Measurements from ENCODE around the gene MPZL2.
A peak's percentile ranks its signal among the peaks of the same experiment; 100 is the strongest.

MPZL2 gene

GRCh38 chr11:118243993-118244762 lies 19.9 kb downstream of the MPZL2 start:
- DNase-seq (no peak), ATAC-seq (replicated peaks) (no peak)
- peaks cover 59 to 84% of the 10 kb centered on the region in 2 donors for H3K4me1 Mint-ChIP-seq
- peaks cover 4 to 5% of the 10 kb centered on the region in 2 donors for H3K9me3 Mint-ChIP-seq
- peaks cover 29 to 44% of the 10 kb centered on the region in 2 donors for H3K36me3 Mint-ChIP-seq
- H3K4me3 Mint-ChIP-seq = peak overlapping the region in 1 of 2 donors; percentile 54
- no peaks in the 10 kb centered on the region for H3K27me3 Mint-ChIP-seq
- H3K27ac Mint-ChIP-seq = peak overlapping the region; percentile 81

- H3K4me1 Mint-ChIP-seq = peaks cover 61 to 92% of the 10 kb centered on the region in 2 donors
- peak overlapping the region; percentile 96 for H3K27ac Mint-ChIP-seq
- ATAC-seq (replicated peaks) (no peak), DNase-seq (no peak)
- peaks cover 4 to 5% of the 10 kb centered on the region in 2 donors for H3K9me3 Mint-ChIP-seq
- H3K27me3 Mint-ChIP-seq = no peaks in the 10 kb centered on the region
- no peak overlapping the region for H3K4me3 Mint-ChIP-seq
- peaks cover 34 to 53% of the 10 kb centered on the region in 2 donors for H3K36me3 Mint-ChIP-seq
Observed at GRCh38 chr11:118243161-118243560, 20.9 kb downstream of the MPZL2 start.

GRCh38 chr11:118241764-118242098 lies 22.4 kb downstream of the MPZL2 start:
- Mint-ChIP-seq H3K4me3 (peak overlapping the region; percentile 67 to 72), H3K27me3 (no peaks in the 10 kb centered on the region), H3K9me3 (peaks cover 2 to 5% of the 10 kb centered on the region in 2 donors), H3K27ac (peak overlapping the region; percentile 96), H3K36me3 (peaks cover 32 to 55% of the 10 kb centered on the region in 2 donors), H3K4me1 (peaks cover 54 to 84% of the 10 kb centered on the region in 2 donors)
- no peak for DNase-seq
- no peak for ATAC-seq (replicated peaks)

GRCh38 chr11:118240999-118241763 lies 22.9 kb downstream of the MPZL2 start:
- H3K36me3 Mint-ChIP-seq = peaks cover 35 to 59% of the 10 kb centered on the region in 2 donors
- H3K9me3 Mint-ChIP-seq = peaks cover 2 to 5% of the 10 kb centered on the region in 2 donors
- peaks cover 53 to 82% of the 10 kb centered on the region in 2 donors for H3K4me1 Mint-ChIP-seq
- no peaks in the 10 kb centered on the region for H3K27me3 Mint-ChIP-seq
- peak overlapping the region; percentile 67 to 72 for H3K4me3 Mint-ChIP-seq
- DNase-seq (peak; percentile 68), ATAC-seq (replicated peaks) (peak; percentile 92)
- H3K27ac Mint-ChIP-seq = peak overlapping the region; percentile 96

- Mint-ChIP-seq H3K9me3 (peaks cover 0 to 5% of the 10 kb centered on the region in 2 donors), H3K4me1 (peaks cover 46 to 70% of the 10 kb centered on the region in 2 donors), H3K27ac (peak overlapping the region; percentile 96), H3K4me3 (peak overlapping the region; percentile 61 to 74), H3K27me3 (no peaks in the 10 kb centered on the region), H3K36me3 (peaks cover 42 to 60% of the 10 kb centered on the region in 2 donors)
- ATAC-seq (replicated peaks) (no peak), DNase-seq (no peak)
Observed at GRCh38 chr11:118239509-118240205, 24.4 kb downstream of the MPZL2 start.

GRCh38 chr11:118238929-118239328 lies 25.2 kb downstream of the MPZL2 start:
- peaks cover 43 to 68% of the 10 kb centered on the region in 2 donors for H3K4me1 Mint-ChIP-seq
- H3K9me3 Mint-ChIP-seq = no peaks in the 10 kb centered on the region
- H3K27ac Mint-ChIP-seq = peak overlapping the region; percentile 43
- DNase-seq (no peak), ATAC-seq (replicated peaks) (no peak)
- peak overlapping the region; percentile 20 to 34 for H3K4me3 Mint-ChIP-seq
- no peaks in the 10 kb centered on the region for H3K27me3 Mint-ChIP-seq
- peaks cover 42 to 59% of the 10 kb centered on the region in 2 donors for H3K36me3 Mint-ChIP-seq

- Mint-ChIP-seq H3K4me1 (peaks cover 40 to 63% of the 10 kb centered on the region in 2 donors), H3K27ac (no peak overlapping the region), H3K4me3 (peak overlapping the region in 1 of 2 donors; percentile 20), H3K36me3 (peaks cover 44 to 61% of the 10 kb centered on the region in 2 donors), H3K27me3 (no peaks in the 10 kb centered on the region), H3K9me3 (no peaks in the 10 kb centered on the region)
- ATAC-seq (replicated peaks) = no peak
- no peak for DNase-seq
Observed at GRCh38 chr11:118238421-118238820, 25.7 kb downstream of the MPZL2 start.

- peaks cover 24 to 41% of the 10 kb centered on the region in 2 donors for H3K4me1 Mint-ChIP-seq
- H3K27ac Mint-ChIP-seq = no peak overlapping the region
- ATAC-seq (replicated peaks) (no peak), DNase-seq (no peak)
- peak overlapping the region in 1 of 2 donors; percentile 8 for H3K4me3 Mint-ChIP-seq
- H3K9me3 Mint-ChIP-seq = no peaks in the 10 kb centered on the region
- no peaks in the 10 kb centered on the region for H3K27me3 Mint-ChIP-seq
- H3K36me3 Mint-ChIP-seq = peaks cover 46 to 59% of the 10 kb centered on the region in 2 donors
Observed at GRCh38 chr11:118236170-118236569, 27.9 kb downstream of the MPZL2 start.

GRCh38 chr11:118234833-118235232 lies 29.3 kb downstream of the MPZL2 start:
- Mint-ChIP-seq H3K27me3 (no peaks in the 10 kb centered on the region), H3K27ac (no peak overlapping the region), H3K9me3 (no peaks in the 10 kb centered on the region), H3K36me3 (peaks cover 43 to 59% of the 10 kb centered on the region in 2 donors), H3K4me3 (no peak overlapping the region), H3K4me1 (peaks cover 15 to 30% of the 10 kb centered on the region in 2 donors)
- ATAC-seq (replicated peaks) (no peak), DNase-seq (no peak)

GRCh38 chr11:118233850-118234249 lies 30.2 kb downstream of the MPZL2 start:
- no peak overlapping the region for H3K27ac Mint-ChIP-seq
- H3K27me3 Mint-ChIP-seq = no peaks in the 10 kb centered on the region
- peaks cover 47 to 60% of the 10 kb centered on the region in 2 donors for H3K36me3 Mint-ChIP-seq
- peaks cover 18 to 30% of the 10 kb centered on the region in 2 donors for H3K4me1 Mint-ChIP-seq
- ATAC-seq (replicated peaks) (no peak), DNase-seq (no peak)
- H3K9me3 Mint-ChIP-seq = no peaks in the 10 kb centered on the region
- H3K4me3 Mint-ChIP-seq = no peak overlapping the region

- H3K4me3 Mint-ChIP-seq = no peak overlapping the region
- H3K36me3 Mint-ChIP-seq = peaks cover 46 to 58% of the 10 kb centered on the region in 2 donors
- no peak overlapping the region for H3K27ac Mint-ChIP-seq
- H3K27me3 Mint-ChIP-seq = no peaks in the 10 kb centered on the region
- DNase-seq = no peak
- H3K9me3 Mint-ChIP-seq = no peaks in the 10 kb centered on the region
- ATAC-seq (replicated peaks) = no peak
- H3K4me1 Mint-ChIP-seq = peaks cover 18 to 30% of the 10 kb centered on the region in 2 donors
Observed at GRCh38 chr11:118233377-118233776, 30.7 kb downstream of the MPZL2 start.

GRCh38 chr11:118232659-118233058 lies 31.4 kb downstream of the MPZL2 start:
- no peaks in the 10 kb centered on the region for H3K9me3 Mint-ChIP-seq
- H3K36me3 Mint-ChIP-seq = peaks cover 45 to 55% of the 10 kb centered on the region in 2 donors
- DNase-seq (no peak), ATAC-seq (replicated peaks) (no peak)
- H3K4me3 Mint-ChIP-seq = no peak overlapping the region
- no peaks in the 10 kb centered on the region for H3K27me3 Mint-ChIP-seq
- peaks cover 22 to 32% of the 10 kb centered on the region in 2 donors for H3K4me1 Mint-ChIP-seq
- H3K27ac Mint-ChIP-seq = no peak overlapping the region

GRCh38 chr11:118231461-118231860 lies 32.6 kb downstream of the MPZL2 start:
- H3K27me3 Mint-ChIP-seq = no peaks in the 10 kb centered on the region
- H3K4me1 Mint-ChIP-seq = peaks cover 27 to 41% of the 10 kb centered on the region in 2 donors
- H3K27ac Mint-ChIP-seq = no peak overlapping the region
- H3K4me3 Mint-ChIP-seq = no peak overlapping the region
- DNase-seq (no peak), ATAC-seq (replicated peaks) (no peak)
- H3K36me3 Mint-ChIP-seq = peaks cover 45 to 54% of the 10 kb centered on the region in 2 donors
- H3K9me3 Mint-ChIP-seq = no peaks in the 10 kb centered on the region

- ATAC-seq (replicated peaks) = no peak
- Mint-ChIP-seq H3K27ac (no peak overlapping the region), H3K9me3 (no peaks in the 10 kb centered on the region)
Observed at GRCh38 chr11:118230088-118230487, 34.0 kb downstream of the MPZL2 start.

More at GRCh38 chr11:118230088-118230487, 34.0 kb downstream of the MPZL2 start:
- Mint-ChIP-seq H3K4me1 (peaks cover 32 to 44% of the 10 kb centered on the region in 2 donors), H3K27me3 (no peaks in the 10 kb centered on the region), H3K4me3 (no peak overlapping the region), H3K36me3 (peaks cover 46 to 54% of the 10 kb centered on the region in 2 donors)
- DNase-seq = no peak
